HG03097 (cell line): ENCODE data around the gene RLN2.

Experiments
- ATAC-seq: cut with Tn5 transposase; IDR thresholded peaks from one replicate; pipeline ENCODE4 v1.9.1; 2021; ENCODE audit not compliant: unreplicated experiment, low FRiP score

Gene RLN2

DNA sequence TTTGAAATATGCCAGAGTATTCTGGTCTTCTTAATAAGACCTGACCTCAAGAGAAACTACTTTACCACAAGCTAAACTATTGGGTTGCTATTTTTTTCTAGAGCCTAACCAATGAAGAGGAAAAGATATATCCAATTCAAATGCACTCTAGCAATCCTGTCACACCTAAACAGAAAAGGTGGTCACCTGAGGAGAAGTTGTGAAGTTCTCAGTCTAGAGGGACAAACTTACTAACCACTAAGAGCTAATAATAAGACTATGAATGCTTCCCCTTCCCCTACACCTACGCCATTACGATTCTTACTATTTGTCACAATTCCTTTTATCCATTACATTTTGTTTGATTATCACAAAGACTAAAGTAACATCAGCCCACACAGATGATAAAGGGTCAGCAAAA lies 29.7 kb downstream of the RLN2 start:
- ATAC-seq: no peak

DNA sequence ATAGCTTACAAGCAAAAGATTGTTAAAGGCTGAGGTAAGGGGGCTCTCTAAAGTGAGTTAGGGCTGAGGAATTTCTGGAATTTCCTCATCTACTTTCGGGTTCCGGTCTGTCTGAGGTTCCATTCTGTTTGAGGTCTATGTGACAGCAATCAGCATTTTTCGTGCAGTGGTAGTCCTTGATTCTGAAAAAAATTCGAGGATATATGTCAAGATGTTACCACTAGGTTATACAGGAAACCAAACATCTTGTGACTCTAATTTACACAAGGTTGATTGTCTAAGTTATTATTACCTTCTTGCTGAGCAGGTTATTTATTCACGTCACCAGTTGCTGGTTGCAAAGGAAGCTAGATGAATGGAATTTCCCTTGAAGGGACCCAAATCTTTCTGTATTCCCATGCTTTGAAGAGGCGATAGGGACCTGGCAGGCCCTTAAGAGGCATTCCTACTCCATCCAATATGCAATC lies 35.2 kb downstream of the RLN2 start:
- no peak for ATAC-seq

DNA sequence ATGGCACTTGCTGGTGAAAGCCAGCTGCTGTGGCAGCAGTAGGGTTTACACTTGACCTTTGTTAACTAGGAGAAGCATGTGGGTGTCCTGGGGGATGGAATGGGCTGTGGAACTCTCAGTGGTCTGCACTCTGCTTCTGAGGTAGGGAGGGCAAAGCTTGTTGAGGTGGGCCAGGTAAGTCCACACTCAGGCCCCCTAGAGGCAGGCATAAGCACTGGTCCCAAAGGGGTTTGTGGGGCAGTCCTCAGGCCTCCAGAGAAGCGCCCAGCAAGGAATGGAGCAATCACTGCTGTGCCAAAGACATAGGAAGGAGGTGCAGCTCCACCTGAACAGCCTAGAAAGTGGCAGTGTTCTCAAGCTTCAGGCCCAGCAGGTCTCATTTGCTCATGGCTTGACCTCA lies 38.6 kb downstream of the RLN2 start:
- ATAC-seq: no peak

DNA sequence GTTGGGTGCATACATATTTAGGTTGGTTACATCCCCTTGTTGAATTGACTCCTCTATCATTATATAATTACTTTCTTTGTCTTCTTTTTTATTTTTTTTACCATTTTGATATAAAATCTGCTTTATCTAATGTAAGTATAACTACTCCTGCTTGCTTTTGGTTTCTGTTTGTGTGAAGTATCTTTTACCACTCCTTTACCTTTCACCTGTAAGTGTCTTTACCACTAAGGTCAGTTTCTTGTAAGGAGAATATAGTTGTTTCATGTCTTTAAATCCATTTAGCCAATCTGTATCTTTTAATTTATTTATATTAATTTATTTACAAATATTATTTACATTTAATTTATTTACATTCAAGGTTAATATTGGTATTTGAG lies 40.3 kb downstream of the RLN2 start:
- ATAC-seq: no peak

DNA sequence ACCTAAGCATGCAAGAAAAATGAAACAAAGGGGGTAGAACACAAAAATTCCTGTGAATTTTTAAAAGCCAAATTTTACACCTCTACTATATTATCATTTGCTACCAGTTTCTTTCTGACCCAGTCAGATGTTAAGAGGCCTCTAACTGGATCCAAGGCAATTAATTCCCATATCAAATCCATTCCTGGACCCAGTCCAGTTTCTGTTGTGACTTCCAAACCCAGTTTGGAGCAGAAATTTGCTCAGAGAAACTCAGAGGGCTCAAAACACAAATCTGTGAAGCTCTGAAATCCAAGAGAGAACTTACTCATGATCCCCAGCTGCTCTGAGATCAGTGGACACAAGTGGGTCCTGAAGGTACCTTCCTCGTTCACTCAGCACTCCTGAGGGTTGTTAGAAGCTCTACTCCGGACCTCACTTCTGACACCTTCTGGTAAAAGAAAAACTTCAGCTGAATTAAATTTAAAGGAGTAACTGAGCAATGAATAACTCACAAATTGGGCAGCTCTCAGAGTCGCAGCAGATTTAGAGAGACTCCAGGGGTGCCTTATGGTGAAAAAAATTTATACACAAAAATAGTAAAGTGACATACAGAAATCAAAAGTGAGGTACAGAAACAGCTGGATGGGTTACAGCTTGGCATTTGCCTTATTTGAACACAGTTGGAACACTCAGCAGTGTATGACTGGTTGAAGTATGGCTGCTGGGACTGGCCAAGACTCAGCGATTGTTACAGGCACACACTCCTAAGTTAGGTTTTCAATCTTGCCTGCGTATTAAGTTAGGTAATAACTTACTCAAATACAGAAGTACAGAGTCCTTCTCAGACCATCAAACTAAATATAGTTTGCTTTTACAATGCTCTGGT lies 40.9 kb downstream of the RLN2 start:
- ATAC-seq: no peak
